GM18508 (cell line): ENCODE data around the gene DES.
"Not testable (repeated sequence)": the region's sequence is repeated elsewhere in the genome, so short reads cannot be mapped to it uniquely, and the experiment has no call there.

Source experiments
- ATAC-seq: cut with Tn5 transposase; IDR thresholded peaks from one replicate; pipeline ENCODE4 v1.9.1; 2021; ENCODE audit warnings: moderate number of reproducible peaks; ENCODE audit not compliant: insufficient read depth, unreplicated experiment

Gene DES

DNA sequence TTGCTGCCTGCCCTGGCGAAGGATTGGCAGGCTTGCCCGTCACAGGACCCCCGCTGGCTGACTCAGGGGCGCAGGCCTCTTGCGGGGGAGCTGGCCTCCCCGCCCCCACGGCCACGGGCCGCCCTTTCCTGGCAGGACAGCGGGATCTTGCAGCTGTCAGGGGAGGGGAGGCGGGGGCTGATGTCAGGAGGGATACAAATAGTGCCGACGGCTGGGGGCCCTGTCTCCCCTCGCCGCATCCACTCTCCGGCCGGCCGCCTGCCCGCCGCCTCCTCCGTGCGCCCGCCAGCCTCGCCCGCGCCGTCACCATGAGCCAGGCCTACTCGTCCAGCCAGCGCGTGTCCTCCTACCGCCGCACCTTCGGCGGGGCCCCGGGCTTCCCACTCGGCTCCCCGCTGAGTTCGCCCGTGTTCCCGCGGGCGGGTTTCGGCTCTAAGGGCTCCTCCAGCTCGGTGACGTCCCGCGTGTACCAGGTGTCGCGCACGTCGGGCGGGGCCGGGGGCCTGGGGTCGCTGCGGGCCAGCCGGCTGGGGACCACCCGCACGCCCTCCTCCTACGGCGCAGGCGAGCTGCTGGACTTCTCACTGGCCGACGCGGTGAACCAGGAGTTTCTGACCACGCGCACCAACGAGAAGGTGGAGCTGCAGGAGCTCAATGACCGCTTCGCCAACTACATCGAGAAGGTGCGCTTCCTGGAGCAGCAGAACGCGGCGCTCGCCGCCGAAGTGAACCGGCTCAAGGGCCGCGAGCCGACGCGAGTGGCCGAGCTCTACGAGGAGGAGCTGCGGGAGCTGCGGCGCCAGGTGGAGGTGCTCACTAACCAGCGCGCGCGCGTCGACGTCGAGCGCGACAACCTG is at the start of gene DES:
TSS of gene DES (plus strand) at position 223 of the 857 bp plus-strand sequence. CDS start at position 309, 86 bp downstream.
- no peak for ATAC-seq

DNA sequence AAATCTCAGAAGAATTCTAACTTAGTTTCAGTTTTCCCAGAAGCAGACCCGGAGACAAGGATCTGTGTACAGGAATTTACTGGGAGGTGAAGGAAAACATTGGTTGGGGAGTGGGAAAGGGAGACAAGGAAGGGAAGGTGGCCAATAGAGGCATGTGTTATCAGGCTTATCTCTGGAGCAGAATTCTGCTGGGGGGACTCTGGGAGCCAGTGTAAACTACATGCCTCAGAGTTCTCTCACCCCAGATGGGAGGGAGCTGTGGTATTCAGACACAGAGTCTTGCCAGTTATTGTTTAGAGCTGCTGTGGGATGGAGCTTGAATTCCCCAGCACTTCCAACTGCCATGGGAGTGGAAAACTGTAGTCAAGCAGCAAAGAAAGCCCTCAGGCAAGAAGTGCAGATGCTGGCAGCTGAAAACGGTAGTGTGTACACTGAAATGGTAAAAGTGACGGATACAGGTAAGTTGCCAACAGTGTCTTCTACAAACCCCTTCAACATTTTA is 49.4 kb upstream of the DES start:
- no peak for ATAC-seq

DNA sequence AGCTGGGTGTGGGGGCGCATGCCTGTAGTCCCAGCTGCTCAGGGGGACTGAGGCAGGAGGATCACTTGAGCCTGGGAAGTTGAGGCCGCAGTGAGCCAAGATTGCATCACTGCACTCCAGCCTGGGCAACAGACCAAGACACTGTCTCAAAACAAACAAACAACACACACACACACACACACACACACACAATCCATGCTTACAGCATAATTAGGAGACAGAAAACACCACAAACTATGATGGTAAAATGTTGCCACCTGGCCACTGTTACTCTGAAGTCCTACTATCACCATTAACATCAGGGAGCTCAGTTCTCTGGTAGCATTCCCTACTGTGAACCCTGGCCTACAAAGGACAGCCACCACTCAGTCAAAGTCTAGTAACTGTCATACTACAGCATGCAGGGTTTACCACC is 48.7 kb upstream of the DES start:
- ATAC-seq = no peak

DNA sequence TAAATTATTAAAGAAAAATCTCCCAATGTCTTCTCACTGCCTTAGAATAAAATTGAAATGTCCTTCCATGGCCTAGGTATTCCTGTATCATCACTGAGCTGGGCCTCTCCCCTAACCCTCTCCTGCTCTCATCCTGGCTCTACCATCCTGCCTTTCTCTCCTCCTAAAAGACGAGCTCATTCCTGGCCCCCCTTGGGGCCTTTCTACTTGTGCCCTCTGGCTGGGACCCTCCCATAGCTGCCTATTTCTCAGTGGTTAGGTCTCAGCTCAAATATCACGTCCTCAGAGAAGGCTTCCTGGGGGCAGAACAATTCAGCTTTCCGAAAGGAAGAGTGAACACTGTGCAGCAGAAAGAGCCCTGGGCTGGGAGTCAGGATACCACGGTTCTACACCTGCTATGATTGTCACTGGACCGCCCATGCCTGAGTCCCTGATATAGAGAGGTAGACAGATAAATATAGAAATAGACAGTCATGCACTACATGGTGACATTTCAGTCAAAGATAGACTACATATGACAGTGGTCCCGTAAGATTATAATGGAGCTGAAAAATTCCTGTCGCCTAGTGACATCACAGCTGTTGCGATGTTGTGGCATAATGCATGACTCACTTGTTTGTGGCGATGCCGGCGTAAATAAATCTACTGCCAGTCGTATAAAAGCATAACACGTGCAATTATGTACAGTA is 39.9 kb upstream of the DES start:
- no peak for ATAC-seq

DNA sequence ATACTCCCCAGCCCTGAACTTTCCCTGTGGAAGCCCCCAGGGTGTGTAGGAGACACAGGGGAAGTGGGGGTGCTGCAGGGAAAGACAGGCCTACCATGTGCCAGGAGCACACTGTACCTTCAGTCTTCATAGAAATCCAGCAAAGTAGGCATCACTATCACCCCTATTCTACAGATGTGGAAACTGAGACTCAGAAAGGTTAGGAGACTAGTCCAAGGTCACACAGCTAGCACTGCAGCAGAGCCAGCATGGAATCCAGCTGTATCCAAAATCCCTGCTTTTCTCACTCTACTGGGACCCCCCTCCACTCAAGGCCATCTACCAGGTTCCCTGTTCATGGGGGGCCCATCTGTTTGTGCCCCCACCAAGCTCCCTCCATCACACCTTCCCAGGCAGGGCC is 37.3 kb upstream of the DES start:
- ATAC-seq = no peak

DNA sequence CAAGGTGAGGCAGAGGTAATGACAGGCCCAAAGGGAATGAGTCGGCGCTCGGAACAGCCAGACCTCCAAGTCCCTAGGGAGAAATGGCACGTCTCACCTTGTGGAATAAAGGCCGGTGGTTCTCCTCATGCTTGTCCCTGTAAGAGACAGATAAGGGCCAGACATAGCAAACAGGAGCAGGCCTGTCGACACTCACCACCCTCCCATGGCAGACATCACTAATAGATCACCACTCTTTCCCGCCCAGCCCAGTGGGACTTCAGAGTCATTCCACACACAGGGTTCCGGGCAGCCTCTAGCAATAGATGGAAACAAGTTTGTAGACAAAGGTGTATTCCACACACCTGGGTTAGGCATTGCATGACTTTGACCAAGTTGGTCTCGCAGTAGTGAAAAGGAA is 36.7 kb upstream of the DES start:
- no peak for ATAC-seq

DNA sequence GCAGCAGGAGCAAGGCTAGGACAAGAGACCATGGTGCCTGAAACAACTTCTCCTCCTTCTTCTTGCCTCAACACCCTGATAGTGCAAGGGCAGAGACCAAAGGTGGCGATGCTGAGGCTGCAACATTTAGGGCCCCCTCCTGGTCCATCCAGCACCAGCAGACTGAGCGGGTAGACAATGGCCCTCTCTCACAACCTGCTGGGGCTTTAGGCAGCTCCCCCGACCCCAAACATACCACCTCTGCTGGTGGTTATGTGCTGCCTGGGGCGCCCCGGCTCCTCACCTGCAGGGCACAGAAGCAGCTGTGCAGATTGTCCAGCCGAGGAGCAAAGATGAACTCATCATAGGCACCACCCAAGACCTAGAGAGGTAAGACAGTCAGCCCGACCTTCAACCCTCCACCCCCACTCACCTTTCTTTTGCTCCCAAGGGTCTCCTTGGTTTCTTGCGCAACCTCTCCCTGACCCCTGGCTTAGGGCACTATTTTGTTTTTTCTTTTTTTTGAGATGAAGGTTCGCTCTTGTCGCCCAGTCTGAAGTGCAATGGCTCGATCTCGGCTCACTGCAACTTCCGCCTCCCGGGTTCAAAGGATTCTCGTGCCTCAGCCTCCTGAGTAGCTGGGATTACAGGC is 34.0 kb upstream of the DES start:
- no peak for ATAC-seq

DNA sequence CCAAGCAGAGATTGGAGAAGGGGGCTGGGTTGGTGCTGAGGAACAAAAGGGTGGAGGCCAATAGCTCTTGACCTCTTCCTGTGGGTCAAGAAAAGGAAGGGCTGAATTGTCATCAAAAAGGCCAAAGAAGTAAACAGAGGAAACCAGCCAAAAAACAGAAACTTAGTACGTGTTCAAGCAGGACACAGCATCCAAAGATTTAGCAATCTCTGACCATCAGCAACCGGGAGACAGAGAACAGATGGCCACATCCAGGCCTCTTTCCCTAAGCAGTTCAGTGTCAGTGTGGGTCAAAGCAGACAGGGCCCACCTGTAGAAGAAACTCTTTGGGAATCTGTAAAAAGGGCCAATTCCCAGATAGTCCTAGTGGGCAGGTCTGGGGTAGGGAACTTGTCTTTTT is 33.3 kb upstream of the DES start:
- no peak for ATAC-seq

DNA sequence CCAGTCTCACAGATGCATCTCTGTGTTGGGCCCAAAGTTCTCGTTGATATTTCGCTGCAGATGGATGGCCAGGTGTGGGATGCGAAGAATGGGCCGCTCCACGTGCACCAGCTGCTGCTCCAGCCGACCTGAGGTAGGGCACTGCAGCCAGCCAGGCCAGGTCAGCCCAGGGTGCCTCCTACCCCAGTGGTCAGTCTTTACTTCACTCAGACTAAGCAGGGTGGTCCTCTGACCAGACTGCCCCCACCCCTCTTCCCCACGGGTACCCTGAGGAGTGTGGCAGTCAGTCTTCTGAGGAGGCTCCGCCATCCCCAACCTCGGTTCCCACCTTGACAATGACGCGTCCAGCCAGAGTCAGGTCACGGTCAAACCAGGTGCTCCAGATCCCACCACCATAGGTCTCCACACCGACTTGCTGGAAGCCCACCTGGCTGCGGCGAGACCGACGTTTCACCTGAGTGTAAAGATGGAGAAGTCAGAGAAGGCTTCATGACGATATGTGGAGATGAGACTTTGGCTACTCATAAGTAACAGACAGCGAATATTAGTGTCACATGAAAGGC is 32.1 kb upstream of the DES start:
- ATAC-seq = no peak

DNA sequence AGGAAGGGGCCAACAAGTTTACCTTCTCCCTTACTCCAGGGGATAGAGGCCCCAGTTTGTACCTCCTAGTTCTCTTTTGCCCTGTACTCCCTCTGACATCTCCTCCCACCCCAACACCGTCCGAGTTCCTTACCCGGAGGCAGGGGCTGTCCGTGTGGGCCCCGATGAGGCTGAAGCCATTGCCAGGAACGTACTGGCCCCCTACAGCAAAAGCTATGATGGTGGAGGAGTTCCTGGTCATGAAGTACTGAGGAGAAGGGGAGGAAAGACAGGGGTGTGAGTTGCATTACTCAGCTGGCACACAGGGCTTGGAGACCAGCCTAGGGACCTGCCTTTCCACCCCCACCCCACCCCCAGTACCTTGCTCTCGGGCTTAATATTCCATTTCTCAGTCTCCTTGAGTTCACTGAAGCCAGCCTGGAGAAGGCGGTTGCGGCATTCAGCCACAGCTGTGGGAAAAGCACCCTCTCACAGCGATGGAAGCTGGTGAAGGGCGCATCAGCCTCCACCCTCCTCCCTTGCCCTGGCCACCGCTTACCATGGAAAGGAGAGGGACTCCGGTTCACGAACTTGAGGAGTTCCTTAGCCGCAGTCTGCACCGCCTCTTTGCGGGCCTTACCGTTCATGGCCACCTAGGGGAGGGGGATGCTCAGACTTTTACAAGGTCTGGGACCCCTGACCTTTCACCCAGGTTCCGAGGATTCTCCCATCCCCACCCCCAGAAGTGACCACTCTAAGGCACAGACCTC is 31.5 kb upstream of the DES start:
- no peak for ATAC-seq

DNA sequence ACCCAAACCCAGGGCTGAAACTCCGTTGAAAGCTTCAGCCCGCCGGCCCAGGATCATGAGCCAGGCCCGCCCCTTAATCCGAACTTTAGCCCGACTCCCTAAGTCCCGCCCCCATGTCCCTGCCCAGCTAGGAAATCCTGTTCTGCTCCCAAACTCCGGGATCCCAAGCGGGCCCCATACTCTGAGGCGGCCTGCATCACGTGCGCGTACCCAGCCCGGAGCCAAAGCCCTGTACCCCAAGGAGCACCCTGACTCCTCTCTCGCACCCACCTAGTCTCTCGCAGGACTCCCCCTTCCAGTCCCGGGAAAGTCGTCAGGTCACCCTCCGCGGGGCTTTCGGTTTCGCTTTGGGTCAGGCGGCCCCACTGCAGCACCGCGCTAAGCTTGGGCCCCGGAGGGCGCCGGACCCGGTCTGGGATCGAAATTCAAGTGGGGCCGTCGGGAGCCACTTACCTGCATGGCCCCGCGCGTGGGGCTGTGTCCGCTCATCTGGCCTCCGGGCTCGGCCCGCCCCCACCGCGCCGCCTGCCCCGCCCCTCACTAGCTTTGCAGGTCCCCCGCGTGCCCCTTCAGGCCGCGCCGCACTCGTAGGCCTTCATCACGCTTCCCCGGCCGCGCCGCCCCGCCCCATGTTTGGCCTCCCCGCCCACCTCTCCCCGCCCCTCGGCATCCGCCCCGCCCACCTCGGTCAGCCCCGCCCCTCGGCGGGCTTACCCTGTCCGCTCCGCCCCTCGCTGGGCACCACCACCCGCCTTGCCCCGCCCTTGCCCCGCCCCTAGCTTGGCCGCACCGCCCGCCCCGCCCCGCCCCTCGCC is 30.7 kb upstream of the DES start, which contains the start of gene DNPEP:
TSS of gene DNPEP (minus strand) at position 607 of the 815 bp plus-strand sequence. CDS start at position 489, 118 bp downstream.
- peak; percentile 29 for ATAC-seq

DNA sequence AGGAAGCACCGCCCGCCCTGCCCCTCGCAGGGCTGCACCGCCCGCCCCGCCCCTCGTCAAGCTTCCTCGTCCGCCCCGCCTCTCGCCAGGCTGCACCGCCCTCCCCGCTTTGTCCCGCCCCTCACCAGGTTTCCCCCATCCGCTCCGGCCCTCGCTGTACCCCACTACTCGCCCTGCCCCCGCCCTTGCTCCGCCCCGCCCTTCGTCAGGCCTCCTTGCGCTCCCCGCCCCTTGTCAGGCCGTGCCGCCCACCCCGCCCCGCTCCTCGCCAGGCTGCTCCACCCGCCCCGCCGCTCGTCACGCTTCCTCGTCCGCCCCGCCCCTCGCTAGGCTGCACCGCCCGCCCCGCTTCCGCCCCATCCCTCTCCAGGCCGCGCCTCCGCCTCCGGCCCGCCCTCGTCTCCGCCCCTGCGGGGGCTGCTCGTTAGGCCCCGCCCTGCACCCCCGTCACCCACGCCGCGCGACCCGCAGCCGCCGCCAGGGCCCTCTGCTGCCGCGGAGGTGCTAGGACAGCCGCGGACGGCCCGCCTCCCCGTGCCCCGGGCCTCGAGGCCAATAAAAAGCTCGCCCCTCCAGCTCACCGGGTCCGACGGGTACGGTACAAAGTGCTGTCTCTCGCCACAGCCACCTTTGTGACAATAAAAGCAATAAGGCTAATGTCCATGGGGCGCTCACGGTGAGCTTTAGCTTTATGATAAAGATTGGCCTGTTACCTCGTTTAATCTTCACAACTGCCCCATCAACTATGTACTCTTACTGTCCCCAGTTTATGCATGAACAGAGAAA is 29.9 kb upstream of the DES start:
- ATAC-seq = peak; percentile 55

DNA sequence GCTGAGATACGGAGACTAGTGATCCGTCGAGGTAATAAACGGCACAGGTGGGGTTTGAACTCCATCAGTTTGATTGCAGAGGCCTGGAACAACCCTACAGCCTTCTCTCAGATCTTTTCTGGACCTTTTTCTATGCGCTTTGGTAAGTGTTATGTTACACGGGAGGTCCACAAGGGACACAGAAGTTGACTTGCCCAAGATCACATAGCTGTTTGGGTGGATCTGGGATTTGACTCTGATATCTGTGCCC is 29.3 kb upstream of the DES start:
- no peak for ATAC-seq

DNA sequence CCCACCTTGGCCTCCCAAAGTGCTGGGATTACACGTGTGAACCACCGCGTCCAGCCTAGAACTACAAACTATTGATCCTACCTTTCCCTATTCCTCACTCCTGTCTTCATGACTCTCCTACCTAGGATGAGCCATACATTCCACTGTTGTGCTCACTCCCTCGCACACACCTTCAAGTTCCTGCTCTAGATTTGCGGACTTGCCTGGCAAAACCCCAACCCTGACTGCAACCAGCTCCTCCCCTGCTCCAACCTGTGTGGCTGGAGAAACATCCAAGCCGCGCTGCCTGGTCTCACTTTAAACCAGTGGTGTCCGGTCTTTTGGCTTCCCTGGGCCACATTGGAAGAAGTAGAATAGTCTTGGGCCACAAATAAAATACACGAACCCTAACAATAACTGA is 25.4 kb upstream of the DES start:
- ATAC-seq = no peak

DNA sequence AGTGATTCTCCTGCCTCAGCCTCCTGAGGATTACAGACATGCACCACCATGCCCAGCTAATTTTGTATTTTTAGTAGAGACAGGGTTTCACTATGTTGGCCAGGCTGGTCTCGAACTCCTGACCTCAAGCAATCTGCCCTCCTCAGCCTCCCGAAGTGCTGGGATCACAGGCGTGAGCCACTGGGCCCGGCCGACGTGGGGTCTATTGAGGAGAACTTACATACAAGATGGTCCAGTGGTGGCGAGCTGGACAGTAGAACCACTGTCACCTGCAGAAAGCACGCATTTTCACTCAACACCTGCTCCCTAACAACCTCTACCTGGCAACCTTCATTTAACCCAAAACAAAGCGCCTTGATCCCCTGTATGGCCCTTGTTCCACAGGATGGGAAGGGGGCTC is 23.1 kb upstream of the DES start:
- not testable (repeated sequence) for ATAC-seq

DNA sequence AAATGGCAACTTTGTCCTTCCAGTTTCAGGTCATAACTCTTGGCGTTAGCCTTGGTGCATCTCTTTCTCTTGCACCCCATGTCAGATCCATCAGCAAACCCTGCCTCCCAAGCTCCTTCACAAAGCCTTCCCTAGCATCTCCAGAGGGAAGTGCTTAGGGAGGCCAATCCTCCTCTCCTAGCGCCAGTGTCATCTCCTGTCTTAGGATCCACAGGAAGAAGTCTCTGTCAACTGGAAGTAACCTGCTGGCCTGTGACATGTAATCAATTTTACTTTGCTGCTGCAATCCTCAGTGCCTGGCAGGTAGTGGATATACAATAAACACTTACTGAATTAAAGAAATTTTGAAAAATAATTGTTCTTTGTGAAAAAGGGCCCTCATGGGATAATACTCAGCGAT is 22.6 kb upstream of the DES start:
- no peak for ATAC-seq

DNA sequence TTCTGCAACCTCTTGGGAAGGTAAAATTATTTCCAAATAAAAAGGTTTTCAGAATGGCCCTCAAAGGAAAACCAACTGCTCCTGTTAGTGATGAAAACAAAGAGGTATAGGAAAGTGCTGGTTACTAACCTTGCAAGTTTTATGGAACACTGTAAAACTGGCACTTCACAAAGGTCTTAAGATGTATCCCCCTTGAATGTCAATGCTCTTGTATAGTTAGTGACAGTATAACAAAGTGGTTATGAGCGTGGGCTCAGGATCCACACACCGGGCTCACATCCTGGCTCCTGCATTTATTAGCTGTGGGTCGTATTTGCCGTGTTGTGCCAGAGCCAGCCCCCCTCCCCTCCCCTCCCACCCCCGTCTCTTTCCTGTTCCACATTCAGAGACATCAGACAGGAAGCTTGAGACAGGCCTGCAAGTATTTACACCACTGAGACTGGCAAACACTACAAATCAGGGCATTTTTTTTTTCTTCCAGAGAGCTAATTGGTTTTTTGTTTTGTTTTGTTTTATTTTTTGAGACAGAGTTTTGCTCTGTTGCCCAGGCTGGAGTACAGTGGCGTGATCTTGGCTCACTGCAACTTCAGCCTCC is 21.2 kb upstream of the DES start:
- ATAC-seq = no peak

DNA sequence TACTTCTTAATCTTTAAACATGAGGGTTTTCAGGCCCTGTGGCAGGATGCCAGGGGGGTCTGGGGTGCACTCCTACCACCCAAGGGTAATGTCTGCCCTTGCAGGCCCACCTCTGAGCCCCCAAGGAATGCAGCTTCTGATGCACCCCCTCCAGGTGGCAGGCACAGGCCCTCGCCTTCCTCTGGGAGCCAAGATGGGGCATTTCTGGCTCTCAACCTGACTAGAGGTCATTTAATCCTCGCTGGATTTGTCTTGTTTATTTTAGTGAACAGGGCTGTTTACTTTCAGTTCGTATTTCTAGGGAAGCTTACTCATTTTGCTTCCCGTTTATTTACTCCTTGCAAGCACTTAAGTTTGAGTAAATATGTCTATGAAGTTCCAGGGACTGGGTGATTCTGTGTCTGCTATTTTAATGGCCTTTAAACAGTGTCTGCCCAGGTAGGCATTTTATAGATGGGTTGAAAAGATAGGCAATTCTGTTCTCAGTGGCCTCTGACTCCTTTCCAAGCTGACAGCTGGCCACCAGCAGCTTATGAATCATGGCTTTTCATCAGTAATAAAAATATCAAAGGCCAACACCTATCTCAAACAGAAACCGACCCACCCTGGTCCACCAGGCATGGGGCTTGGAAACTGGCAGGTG is 19.3 kb upstream of the DES start:
- ATAC-seq = no peak
